Measurements from ENCODE around the gene CSF2RB.

DNA sequence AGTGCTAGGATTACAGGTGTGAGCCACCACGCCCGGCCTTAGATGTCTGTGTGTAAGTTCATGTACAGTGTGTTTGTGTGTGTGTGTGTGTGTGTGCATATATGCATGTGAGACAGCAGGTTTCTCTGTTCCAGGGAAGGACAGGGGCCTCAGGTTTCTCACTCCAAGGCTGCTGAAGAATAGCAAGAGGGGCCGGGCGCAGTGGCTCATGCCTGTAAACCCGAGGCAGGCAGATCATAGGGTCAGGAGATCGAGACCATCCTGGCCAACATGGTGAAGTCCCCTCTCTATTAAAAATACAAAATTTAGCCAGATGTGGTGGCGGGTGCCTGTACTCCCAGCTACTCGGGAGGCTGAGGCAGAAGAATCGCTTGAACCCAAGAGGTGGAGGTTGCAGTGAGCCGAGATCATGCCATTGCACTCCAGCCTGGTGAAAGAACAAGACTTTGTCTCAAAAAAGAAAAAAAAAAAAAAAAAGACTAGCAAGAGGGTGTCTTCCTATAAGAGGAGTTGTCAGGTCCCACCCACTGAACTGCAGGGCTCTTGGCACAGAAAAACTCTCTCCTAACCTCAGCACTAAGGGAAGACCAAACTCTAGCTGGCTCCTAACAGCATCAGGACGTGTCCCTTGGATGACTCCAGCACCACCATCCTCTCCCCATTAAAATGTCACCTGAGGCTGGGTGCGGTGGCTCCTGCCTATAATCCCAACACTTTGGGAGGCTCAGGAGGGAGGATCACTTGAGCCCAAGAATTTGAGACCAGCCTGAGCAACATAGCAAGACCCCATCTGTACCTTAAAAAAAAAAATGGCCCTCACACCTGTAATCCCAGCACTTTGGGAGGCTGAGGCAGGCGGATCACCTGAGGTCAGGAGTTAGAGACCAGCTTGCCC, 65.8 kb downstream of the CSF2RB start:
- TF ChIP-seq EP300 (IDR thresholded peaks at IDR 0.05; ENCODE audit: borderline replicate concordance) (no peak), RAD21 (IDR thresholded peaks at IDR 0.05; ENCODE audit: low read depth) (no peak), EGR1 (IDR thresholded peaks at IDR 0.05) (no peak), YY1 (IDR thresholded peaks at IDR 0.05; ENCODE audit: low read depth) (no peak), TAF1 (IDR thresholded peaks at IDR 0.05; ENCODE audit: low read depth) (no peak), CEBPB (IDR thresholded peaks at IDR 0.05) (no peak), ZBTB7A (IDR thresholded peaks at IDR 0.05; ENCODE audit: low read depth) (no peak), TCF12 (IDR thresholded peaks at IDR 0.05; ENCODE audit: low read depth) (no peak), NFIC (IDR thresholded peaks at IDR 0.05) (no peak), FOXM1 (IDR thresholded peaks at IDR 0.05; ENCODE audit: borderline replicate concordance, low read depth) (no peak), TEAD4 (IDR thresholded peaks at IDR 0.05) (no peak)
- TF ChIP-seq, protein P1, sequence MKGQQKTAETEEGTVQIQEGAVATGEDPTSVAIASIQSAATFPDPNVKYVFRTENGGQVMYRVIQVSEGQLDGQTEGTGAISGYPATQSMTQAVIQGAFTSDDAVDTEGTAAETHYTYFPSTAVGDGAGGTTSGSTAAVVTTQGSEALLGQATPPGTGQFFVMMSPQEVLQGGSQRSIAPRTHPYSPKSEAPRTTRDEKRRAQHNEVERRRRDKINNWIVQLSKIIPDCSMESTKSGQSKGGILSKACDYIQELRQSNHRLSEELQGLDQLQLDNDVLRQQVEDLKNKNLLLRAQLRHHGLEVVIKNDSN (IDR thresholded peaks at IDR 0.05), result no peak
- TF ChIP-seq, protein P2, sequence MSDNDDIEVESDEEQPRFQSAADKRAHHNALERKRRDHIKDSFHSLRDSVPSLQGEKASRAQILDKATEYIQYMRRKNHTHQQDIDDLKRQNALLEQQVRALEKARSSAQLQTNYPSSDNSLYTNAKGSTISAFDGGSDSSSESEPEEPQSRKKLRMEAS (IDR thresholded peaks at IDR 0.05), result no peak
- TF ChIP-seq, protein P3, sequence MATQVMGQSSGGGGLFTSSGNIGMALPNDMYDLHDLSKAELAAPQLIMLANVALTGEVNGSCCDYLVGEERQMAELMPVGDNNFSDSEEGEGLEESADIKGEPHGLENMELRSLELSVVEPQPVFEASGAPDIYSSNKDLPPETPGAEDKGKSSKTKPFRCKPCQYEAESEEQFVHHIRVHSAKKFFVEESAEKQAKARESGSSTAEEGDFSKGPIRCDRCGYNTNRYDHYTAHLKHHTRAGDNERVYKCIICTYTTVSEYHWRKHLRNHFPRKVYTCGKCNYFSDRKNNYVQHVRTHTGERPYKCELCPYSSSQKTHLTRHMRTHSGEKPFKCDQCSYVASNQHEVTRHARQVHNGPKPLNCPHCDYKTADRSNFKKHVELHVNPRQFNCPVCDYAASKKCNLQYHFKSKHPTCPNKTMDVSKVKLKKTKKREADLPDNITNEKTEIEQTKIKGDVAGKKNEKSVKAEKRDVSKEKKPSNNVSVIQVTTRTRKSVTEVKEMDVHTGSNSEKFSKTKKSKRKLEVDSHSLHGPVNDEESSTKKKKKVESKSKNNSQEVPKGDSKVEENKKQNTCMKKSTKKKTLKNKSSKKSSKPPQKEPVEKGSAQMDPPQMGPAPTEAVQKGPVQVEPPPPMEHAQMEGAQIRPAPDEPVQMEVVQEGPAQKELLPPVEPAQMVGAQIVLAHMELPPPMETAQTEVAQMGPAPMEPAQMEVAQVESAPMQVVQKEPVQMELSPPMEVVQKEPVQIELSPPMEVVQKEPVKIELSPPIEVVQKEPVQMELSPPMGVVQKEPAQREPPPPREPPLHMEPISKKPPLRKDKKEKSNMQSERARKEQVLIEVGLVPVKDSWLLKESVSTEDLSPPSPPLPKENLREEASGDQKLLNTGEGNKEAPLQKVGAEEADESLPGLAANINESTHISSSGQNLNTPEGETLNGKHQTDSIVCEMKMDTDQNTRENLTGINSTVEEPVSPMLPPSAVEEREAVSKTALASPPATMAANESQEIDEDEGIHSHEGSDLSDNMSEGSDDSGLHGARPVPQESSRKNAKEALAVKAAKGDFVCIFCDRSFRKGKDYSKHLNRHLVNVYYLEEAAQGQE (IDR thresholded peaks at IDR 0.05; ENCODE audit: low read depth), result no peak
